ENCODE measurements around the gene SMPD3.

SMPD3 gene

DNA sequence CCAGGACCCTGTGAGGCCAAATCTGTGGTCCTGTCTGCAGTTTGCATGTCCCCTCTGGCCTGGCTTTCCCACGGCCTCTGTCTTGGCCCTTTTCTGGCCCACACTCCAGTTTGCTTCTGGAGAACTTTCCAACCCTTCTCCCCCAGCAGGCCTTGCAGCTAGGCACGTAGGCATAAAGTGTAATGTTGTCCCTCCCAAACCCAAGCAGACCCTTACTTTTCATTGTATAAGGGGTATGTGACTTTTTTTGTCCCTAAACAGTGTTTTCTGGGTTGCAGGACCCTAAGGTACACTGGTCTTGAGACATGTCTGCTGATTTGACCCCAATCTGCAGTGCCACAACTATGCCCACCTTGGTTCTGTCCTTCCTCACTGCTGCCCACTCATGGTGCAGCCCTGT, 15.6 kb upstream of the SMPD3 start:
- no peak for DNase-seq (ENCODE audit: low spot score)
- TF ChIP-seq, protein P1, sequence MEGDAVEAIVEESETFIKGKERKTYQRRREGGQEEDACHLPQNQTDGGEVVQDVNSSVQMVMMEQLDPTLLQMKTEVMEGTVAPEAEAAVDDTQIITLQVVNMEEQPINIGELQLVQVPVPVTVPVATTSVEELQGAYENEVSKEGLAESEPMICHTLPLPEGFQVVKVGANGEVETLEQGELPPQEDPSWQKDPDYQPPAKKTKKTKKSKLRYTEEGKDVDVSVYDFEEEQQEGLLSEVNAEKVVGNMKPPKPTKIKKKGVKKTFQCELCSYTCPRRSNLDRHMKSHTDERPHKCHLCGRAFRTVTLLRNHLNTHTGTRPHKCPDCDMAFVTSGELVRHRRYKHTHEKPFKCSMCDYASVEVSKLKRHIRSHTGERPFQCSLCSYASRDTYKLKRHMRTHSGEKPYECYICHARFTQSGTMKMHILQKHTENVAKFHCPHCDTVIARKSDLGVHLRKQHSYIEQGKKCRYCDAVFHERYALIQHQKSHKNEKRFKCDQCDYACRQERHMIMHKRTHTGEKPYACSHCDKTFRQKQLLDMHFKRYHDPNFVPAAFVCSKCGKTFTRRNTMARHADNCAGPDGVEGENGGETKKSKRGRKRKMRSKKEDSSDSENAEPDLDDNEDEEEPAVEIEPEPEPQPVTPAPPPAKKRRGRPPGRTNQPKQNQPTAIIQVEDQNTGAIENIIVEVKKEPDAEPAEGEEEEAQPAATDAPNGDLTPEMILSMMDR (IDR thresholded peaks at IDR 0.05; ENCODE audit: extremely low read depth, insufficient read depth, missing control alignments) = no peak
- in situ Hi-C loops (cut with MboI; ENCODE audit: low pct_unique_long_range_greater_than_20kb, low sequenced_read_pairs, unreplicated experiment) = no loop called here

DNA sequence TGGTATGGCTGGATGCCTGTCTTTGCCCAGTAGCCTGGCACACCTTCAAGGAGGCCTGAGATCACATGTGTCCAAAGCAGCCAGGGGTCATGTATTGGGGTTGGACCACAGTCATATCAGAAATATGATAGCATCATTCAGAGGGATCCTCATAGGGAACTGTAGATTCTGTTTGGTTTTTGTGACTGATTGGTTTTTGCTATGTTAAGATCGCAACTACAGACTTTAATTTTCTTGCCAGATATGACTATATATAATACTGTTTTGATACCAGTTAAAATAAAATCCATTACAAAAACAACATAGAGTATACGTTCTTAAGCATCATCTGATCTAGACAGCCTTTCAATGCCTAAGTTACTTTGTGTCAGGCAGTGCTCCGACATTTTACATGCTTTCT, 11.8 kb upstream of the SMPD3 start:
- no peak for DNase-seq (ENCODE audit: low spot score)
- in situ Hi-C loops (cut with MboI; ENCODE audit: low pct_unique_long_range_greater_than_20kb, low sequenced_read_pairs, unreplicated experiment) = no loop called here
- TF ChIP-seq, protein P1 (IDR thresholded peaks at IDR 0.05; ENCODE audit: extremely low read depth, insufficient read depth, missing control alignments) = no peak

DNA sequence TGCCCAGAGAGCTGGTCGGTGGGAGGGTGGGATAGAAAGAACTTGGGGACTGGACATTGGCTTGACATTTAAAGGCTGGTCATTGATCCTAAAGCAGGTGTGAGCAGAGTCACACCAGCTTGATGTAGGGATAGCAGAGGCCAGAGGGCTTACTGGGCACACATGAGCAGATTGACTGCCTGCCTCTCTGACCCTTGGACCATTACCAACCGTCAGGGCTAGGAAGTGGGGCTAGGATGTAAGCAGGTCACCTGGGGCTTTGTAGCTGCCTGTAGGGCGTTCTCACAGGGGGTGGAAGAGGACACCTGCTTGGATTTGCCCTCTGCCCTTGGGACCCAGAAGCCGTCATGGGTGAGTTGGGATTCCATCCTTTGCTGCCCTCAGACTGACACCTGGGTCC, 11.1 kb upstream of the SMPD3 start:
- in situ Hi-C loops (cut with MboI; ENCODE audit: low pct_unique_long_range_greater_than_20kb, low sequenced_read_pairs, unreplicated experiment) = no loop called here
- TF ChIP-seq, protein P1 (IDR thresholded peaks at IDR 0.05; ENCODE audit: extremely low read depth, insufficient read depth, missing control alignments) = no peak
- DNase-seq (ENCODE audit: low spot score) = no peak

DNA sequence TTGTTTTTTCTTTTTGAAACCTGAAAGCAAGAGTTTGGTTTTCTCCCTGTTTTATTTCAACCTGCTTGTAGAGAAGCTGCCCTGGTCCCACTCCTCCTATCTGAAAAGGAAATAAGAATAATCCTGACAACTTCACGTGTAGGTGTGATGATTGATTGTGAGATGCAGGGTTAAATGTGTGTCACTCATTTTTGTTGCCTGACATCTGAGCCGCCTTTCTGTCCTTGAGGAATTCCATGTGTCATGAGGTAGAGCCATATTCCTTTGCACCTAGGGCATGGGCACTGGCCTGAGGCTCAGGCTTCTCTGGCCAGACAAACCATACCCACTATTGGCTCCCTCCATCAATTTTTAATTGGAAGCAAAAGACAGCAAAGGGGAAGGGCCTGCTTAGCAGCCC, 10.2 kb upstream of the SMPD3 start:
- no peak for DNase-seq (ENCODE audit: low spot score)
- TF ChIP-seq, protein P1 (IDR thresholded peaks at IDR 0.05; ENCODE audit: extremely low read depth, insufficient read depth, missing control alignments) = no peak
- in situ Hi-C loops (cut with MboI; ENCODE audit: low pct_unique_long_range_greater_than_20kb, low sequenced_read_pairs, unreplicated experiment) = no loop called here

DNA sequence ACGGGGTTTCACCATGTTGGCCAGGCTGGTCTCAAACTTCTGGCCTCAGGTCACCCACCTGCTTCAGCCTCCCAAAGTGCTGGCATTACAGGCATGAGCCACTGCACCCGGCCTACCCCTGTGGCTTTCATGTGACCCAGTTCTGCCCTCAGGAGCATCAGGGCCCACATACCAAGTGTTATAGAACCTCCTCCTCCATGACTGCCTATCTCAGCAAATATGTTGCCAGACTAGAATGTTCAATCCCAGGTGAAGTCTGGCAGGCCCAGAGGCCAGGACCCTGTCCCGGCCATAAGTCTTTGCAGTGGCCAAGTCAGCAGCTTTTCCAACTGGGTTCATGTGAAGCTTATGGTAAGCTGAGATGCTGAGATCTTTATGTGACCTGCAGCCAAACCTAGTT, 9.8 kb upstream of the SMPD3 start:
- TF ChIP-seq, protein P1 (IDR thresholded peaks at IDR 0.05; ENCODE audit: extremely low read depth, insufficient read depth, missing control alignments) = no peak
- no peak for DNase-seq (ENCODE audit: low spot score)
- in situ Hi-C loops (cut with MboI; ENCODE audit: low pct_unique_long_range_greater_than_20kb, low sequenced_read_pairs, unreplicated experiment) = no loop called here

DNA sequence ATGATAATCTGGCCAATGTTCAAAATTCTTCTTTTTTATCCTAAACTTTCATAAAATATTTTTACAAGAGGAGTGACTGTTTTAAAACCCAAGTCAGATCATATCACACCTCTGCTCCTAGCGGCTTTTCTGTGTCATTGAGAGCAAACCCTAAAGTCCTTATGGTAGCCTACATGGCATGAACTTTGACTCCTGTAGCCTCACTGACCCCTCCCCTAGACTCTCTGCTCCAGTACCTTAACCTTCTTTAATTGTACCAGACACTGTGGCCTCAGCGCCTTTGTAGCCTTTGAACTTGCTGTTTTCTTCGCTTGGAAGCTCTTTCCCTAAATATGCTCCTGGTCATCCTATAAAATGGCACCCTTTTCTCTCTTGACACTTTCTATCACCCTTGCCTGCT, 7.3 kb upstream of the SMPD3 start:
- in situ Hi-C loops (cut with MboI; ENCODE audit: low pct_unique_long_range_greater_than_20kb, low sequenced_read_pairs, unreplicated experiment) = no loop called here
- TF ChIP-seq, protein P1 (IDR thresholded peaks at IDR 0.05; ENCODE audit: extremely low read depth, insufficient read depth, missing control alignments) = no peak
- DNase-seq (ENCODE audit: low spot score) = no peak

DNA sequence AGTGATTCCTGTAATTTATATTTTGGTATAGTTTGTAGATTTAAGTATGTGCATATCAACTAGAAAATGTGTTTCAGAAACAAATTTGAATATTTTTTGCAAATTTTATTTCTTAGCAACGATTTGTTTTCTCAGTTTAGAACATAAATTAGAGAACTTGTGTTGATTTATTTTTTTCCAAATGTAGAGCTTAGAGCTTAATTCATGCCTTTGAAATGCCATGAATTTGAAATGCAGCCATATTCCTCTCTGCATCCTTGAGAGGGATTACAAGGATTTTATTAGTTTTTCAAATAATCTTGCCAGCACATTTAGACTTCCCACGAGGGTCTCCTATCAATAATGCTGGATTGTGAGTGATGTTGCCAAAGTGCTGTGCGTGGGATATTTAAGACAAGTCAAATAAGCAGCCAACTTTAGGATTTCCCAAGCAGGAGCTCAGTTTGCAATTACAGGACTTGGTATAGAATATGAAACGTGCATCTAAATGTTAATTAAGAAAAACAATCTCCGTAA, 6.7 kb upstream of the SMPD3 start:
- no peak for DNase-seq (ENCODE audit: low spot score)
- in situ Hi-C loops (cut with MboI; ENCODE audit: low pct_unique_long_range_greater_than_20kb, low sequenced_read_pairs, unreplicated experiment) = no loop called here
- TF ChIP-seq, protein P1 (IDR thresholded peaks at IDR 0.05; ENCODE audit: extremely low read depth, insufficient read depth, missing control alignments) = no peak

Measured in GM13977 (cell line).